HepG2 (cell line): ENCODE results near the gene TBKBP1. TPM values are rescaled to one million over a fixed set of nuclear protein-coding genes. Genes with fewer than 3 reads are reported as not detected.

Source experiments
- FIP1L1 ChIP-seq: fragments of 200-400 bp; formaldehyde crosslinking; IDR thresholded peaks from 2 replicates; pipeline ENCODE4 v1.6.1; 2018; ENCODE audit warnings: low read depth, mild to moderate bottlenecking, low read length, moderate library complexity, borderline replicate concordance; ENCODE audit not compliant: insufficient read depth
- GPN1 ChIP-seq: sonication (generic); formaldehyde crosslinking; IDR thresholded peaks from 2 replicates; pipeline ENCODE4 v1.5.1; 2020; ENCODE audit warnings: missing genetic modification reagents, borderline replicate concordance
- HIC2 ChIP-seq: sonication (generic); formaldehyde crosslinking; IDR thresholded peaks from 2 replicates; pipeline ENCODE4 v1.9.0; 2022; ENCODE audit warnings: low read depth, missing genetic modification reagents
- HNF1A ChIP-seq, 2 experiments: sonication (generic) in 1 of 2; formaldehyde crosslinking in 1 of 2; IDR thresholded peaks; 2 replicates each; pipeline versions ENCODE4 v1.4.0 to v1.6.1; 2016 to 2020; ENCODE audit warnings: borderline replicate concordance in 1 of 2, low read depth in 1 of 2, mild to moderate bottlenecking in 1 of 2, missing genetic modification reagents in 1 of 2
- HNF4G ChIP-seq, 2 experiments: sonication (generic) in 1 of 2; formaldehyde crosslinking in 1 of 2; IDR thresholded peaks; 2 replicates each; pipeline versions ENCODE4 v1.4.0 to v1.6.1; 2011 to 2020; ENCODE audit warnings: borderline replicate concordance in 2 of 2, low read depth in 2 of 2, mild to moderate bottlenecking in 2 of 2, low read length in 1 of 2, missing genetic modification reagents in 1 of 2, moderate library complexity in 1 of 2
- JUN ChIP-seq: sonication (generic); formaldehyde crosslinking; IDR thresholded peaks from 2 replicates; pipeline ENCODE4 v1.4.0; 2020; ENCODE audit warnings: mild to moderate bottlenecking, missing genetic modification reagents
- LBX2 ChIP-seq: sonication (generic); formaldehyde crosslinking; IDR thresholded peaks from 2 replicates; pipeline ENCODE4 v1.5.0; 2020; ENCODE audit warnings: missing genetic modification reagents, mild to moderate bottlenecking, borderline replicate concordance
- NCOA2 ChIP-seq: sonication (generic); formaldehyde crosslinking; IDR thresholded peaks from 2 replicates; pipeline ENCODE4 v1.8.0; 2022; ENCODE audit warnings: inconsistent platforms
- NONO ChIP-seq, 2 experiments: fragments of 450-650 bp in 1 of 2; sonication (generic) in 1 of 2; formaldehyde crosslinking in 1 of 2; IDR thresholded peaks in 1 of 2; conservative IDR thresholded peaks in 1 of 2; 2 replicates each; pipeline versions ENCODE4 v1.6.1 to v1.8.0; 2017 to 2022; ENCODE audit warnings: mild to moderate bottlenecking in 1 of 2, missing genetic modification reagents in 1 of 2, moderate library complexity in 1 of 2
- NR3C1 ChIP-seq: sonication (generic); formaldehyde crosslinking; IDR thresholded peaks from 2 replicates; pipeline ENCODE4 v1.4.0; 2020; ENCODE audit warnings: missing genetic modification reagents
- NRL ChIP-seq: sonication (generic); formaldehyde crosslinking; IDR thresholded peaks from 2 replicates; pipeline ENCODE4 v1.5.0; 2020; ENCODE audit warnings: missing genetic modification reagents, mild to moderate bottlenecking, moderate library complexity, borderline replicate concordance
- PHF8 ChIP-seq: sonication (generic); formaldehyde crosslinking; IDR thresholded peaks from 2 replicates; pipeline ENCODE4 v1.5.0; 2020; ENCODE audit warnings: missing genetic modification reagents
- SNAI1 ChIP-seq: sonication (generic); formaldehyde crosslinking; IDR thresholded peaks from 2 replicates; pipeline ENCODE4 v1.5.0; 2020; ENCODE audit warnings: mild to moderate bottlenecking, missing genetic modification reagents, borderline replicate concordance
- ZMAT3 ChIP-seq: sonication (generic); formaldehyde crosslinking; conservative IDR thresholded peaks from 2 replicates; pipeline ENCODE4 v1.7.0; 2021; ENCODE audit warnings: missing genetic modification reagents
- ZMYM4 ChIP-seq: sonication (generic); formaldehyde crosslinking; IDR thresholded peaks from 2 replicates; pipeline ENCODE4 v1.8.1; 2023; ENCODE audit warnings: mild to moderate bottlenecking, missing genetic modification reagents
- ZNF18 ChIP-seq: sonication (generic); formaldehyde crosslinking; IDR thresholded peaks from 2 replicates; pipeline ENCODE4 v1.8.0; 2022; ENCODE audit warnings: mild to moderate bottlenecking, missing genetic modification reagents; ENCODE audit not compliant: insufficient replicate concordance
- ZNF496 ChIP-seq: sonication (generic); formaldehyde crosslinking; IDR thresholded peaks from 2 replicates; pipeline ENCODE4 v1.8.1; 2023; ENCODE audit warnings: mild to moderate bottlenecking, moderate library complexity, missing genetic modification reagents; ENCODE audit not compliant: insufficient replicate concordance
- ZNF616 ChIP-seq: sonication (generic); formaldehyde crosslinking; IDR thresholded peaks from 2 replicates; pipeline ENCODE4 v1.5.0; 2020; ENCODE audit warnings: low read depth, mild to moderate bottlenecking, missing genetic modification reagents
- ZNF768 ChIP-seq: sonication (generic); formaldehyde crosslinking; IDR thresholded peaks from 2 replicates; pipeline ENCODE4 v1.4.0; 2020; ENCODE audit warnings: missing genetic modification reagents
- polyA plus RNA-seq, 8 experiments: library from polyadenylated mRNA; depleted of rRNA in 3 of 8; stranded (reverse) in 7 of 8; unstranded in 1 of 8; fragments of >200 nt; fragmentation: Illumina TruSeq in 4 of 8; extraction: Trizol in 4 of 8; gene quantifications; 2 replicates each; pipeline versions ENCODE4 v1.2.1 to v1.2.3, GENCODE V29; 2011 to 2016; ENCODE audit warnings: low read depth in 4 of 8, missing spikeins in 1 of 8, mixed read lengths in 1 of 8; ENCODE audit not compliant: insufficient read depth in 1 of 8
- total RNA-seq, 5 experiments: library from RNA; depleted of rRNA; stranded (reverse); fragments of >200 nt; fragmentation: Illumina TruSeq; extraction: Trizol; gene quantifications; 2 replicates each; pipeline ENCODE4 v1.2.3, GENCODE V29; 2016; ENCODE audit warnings: low read depth in 1 of 5

Gene TBKBP1
- total and polyA plus RNA-seq, 2 of the 13 experiments (the other 11 are each of a cell fraction or from before 2014, with no cell fraction given): 2.6 to 7.0 TPM

GRCh38 chr17:47649972-47650524, 43.9 kb upstream of the TBKBP1 start (continued):
- TF ChIP-seq HNF4G (IDR thresholded peaks at IDR 0.05; ENCODE audit: borderline replicate concordance, low read depth, low read length): no peak
- TF ChIP-seq HNF4G (CRISPR knock-in tag; IDR thresholded peaks at IDR 0.05; ENCODE audit: borderline replicate concordance, low read depth): 0 out of 2 replicates have a peak, but pooled peaks have one; percentile 16
- TF ChIP-seq NONO (IDR thresholded peaks at IDR 0.05): no peak
- no peak for TF ChIP-seq NONO (CRISPR knock-in tag; conservative IDR thresholded peaks at IDR 0.05)
- no peak for TF ChIP-seq ZMYM4
- 0 out of 2 replicates have a peak, but pooled peaks have one; percentile 11 for TF ChIP-seq LBX2
- peak; percentile 1; the same call in 1 of the 2 replicates for TF ChIP-seq HNF1A (IDR thresholded peaks at IDR 0.05; ENCODE audit: low read depth)
- no peak for TF ChIP-seq HNF1A (CRISPR knock-in tag; IDR thresholded peaks at IDR 0.05; ENCODE audit: borderline replicate concordance)
- TF ChIP-seq NCOA2 (CRISPR knock-in tag): no peak
- TF ChIP-seq JUN: no peak
- TF ChIP-seq HIC2 (CRISPR knock-in tag): no peak
- TF ChIP-seq GPN1: peak; percentile 46; the same call in 1 of the 2 replicates
- TF ChIP-seq SNAI1: peak; percentile 89; the same call in 1 of the 2 replicates
- peak; percentile 4; the same call in 1 of the 2 replicates for TF ChIP-seq ZMAT3 (CRISPR knock-in tag)
- no peak for TF ChIP-seq ZNF616 (CRISPR knock-in tag)
- peak; percentile 14; the same call in 1 of the 2 replicates for TF ChIP-seq NRL
- TF ChIP-seq ZNF496 (CRISPR knock-in tag): no peak
- peak; percentile 63 for TF ChIP-seq ZNF18 (CRISPR knock-in tag)
- TF ChIP-seq ZNF768 (CRISPR knock-in tag): no peak
- peak; percentile 58 for TF ChIP-seq PHF8 (CRISPR knock-in tag)
- peak; percentile 76; the same call in 1 of the 2 replicates for TF ChIP-seq FIP1L1
- no peak; the same call in 1 of the 2 replicates for TF ChIP-seq NR3C1
